DOHH2 (cell line): ENCODE data around the gene ADAMTS8.

ENCODE experiments used
- CTCF ChIP-seq: fragments of 200-600 bp; sonication (generic); IDR thresholded peaks from one replicate; pipeline ENCODE4 v1.5.1; 2014; ENCODE audit warnings: antibody characterized with exemption, mild to moderate bottlenecking, low read depth, low read length; ENCODE audit not compliant: poor library complexity, severe bottlenecking
- EZH2phosphoT487 ChIP-seq: fragments of 200-600 bp; sonication (generic); IDR thresholded peaks from 2 replicates; pipeline ENCODE4 v1.6.1; 2017; ENCODE audit warnings: borderline replicate concordance, mild to moderate bottlenecking, antibody characterized with exemption, low read length, moderate library complexity, mixed read lengths

- TF ChIP-seq CTCF (no peak), EZH2phosphoT487 (no peak)
Measured at GRCh38 chr11:130475426-130476053, 47.1 kb upstream of the ADAMTS8 start.
